ENCODE data around the gene CEP112.
A peak's percentile ranks its signal among the peaks of the same experiment; 100 is the strongest.

The CEP112 gene

GRCh38 chr17:66056148-66056547 is 135.8 kb downstream of the CEP112 start:
- DNase-seq, result no peak

GRCh38 chr17:66054242-66054641 is 137.7 kb downstream of the CEP112 start:
- DNase-seq, result no peak

DNA sequence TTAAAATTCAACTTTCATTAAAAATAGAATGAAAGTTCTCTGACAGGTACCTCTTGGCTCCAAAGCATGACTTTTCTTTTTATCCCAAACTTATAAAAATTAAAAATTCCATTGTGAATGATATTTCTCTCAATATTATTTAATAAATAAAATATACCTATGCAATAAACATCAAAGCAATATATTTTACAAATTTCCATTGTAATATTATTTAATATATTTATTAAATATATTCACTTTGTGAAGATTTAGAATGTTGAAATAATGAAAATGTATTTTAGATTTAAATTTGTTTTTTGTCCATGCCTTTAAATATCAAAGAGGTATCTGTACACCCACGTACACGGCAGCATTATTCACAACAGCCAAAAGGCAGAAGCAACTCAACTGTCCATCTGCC is 147.8 kb downstream of the CEP112 start:
- DNase-seq, result no peak

DNA sequence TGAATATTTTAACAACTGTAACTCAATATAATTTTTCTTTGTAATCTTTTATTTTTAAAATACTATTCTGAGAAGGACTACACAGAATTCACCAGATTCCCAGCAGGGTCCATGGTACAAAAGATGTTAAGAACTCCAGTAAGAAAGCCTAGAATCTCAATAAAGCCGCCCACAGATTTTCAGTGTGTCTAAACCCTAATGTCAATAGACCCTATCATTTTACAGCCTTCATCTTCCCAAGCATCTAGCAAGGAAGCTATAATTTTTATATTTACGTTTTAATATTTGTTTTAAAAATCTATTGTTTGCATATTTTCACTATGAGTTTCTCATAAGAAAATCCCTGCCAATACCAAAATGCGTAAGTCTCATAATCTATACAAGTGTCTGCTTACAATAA is 148.5 kb downstream of the CEP112 start:
- DNase-seq, result no peak

GRCh38 chr17:66040402-66040801 is 151.5 kb downstream of the CEP112 start:
- no peak for DNase-seq

DNA sequence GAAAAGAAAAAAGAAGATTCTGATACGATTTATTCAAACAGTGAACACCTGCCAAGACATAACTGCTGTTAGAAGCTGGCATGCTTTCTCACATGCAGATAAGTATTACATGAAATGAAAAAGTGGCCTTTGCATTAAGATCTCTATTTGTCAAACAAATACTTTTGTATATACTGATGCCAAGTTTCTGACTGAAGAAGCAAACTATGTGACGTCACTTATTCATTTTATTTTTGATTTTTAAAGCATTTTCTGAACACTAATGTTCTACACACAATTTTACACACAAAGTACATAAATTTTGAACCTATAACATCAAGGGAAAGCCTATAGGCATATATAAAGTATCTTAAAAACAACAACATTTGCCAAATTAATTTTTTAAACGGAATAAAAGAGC is 153.8 kb downstream of the CEP112 start:
- no peak for DNase-seq

DNA sequence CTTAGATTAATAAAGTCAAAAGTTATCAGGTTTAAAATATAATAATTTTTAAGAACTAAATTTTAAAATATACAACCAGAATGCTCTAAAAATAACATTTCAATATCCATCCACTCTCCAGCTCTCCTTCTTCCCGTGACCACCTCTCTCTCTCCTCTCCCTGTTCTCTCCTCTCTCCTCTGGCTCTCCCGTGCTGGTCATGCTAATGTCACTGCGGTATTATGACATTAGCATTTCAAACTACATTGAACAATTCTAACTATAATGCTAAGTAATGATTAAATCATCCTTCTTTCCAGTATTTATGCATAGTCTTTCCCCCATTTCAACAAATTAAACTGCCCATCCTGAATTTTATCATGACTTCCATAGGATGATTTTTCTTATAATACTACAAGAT is 154.7 kb downstream of the CEP112 start:
- no peak for DNase-seq

DNA sequence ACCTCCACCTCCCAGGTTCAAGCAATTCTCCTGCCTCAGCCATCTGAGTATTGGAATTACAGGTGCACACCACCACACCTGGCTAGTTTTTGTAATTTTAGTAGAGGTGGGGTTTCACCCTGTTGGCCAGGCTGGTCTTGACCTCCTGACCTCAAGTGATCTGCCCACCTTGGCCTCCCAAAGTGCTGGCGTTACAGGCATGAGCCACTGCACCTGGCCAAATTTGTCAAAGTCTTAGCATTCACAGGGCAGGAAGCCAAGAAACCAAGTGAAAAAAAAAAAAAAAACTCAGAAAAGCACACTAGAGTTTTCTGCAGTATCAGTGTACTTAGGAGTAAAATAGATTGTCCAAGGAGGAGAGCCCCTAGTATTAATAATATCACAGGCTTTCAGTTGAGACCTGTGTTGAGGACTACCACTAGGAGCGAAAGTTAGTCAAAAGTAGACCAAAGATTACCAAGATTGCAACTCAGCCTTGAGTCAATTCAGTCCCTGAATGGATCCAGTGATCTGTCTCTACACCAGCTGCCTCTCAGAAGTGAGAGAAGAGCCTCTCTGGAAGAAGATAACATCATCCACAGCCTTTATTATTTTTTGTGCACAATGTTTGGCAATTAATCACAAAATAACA is 159.7 kb downstream of the CEP112 start:
- DNase-seq, result no peak

GRCh38 chr17:66025551-66025950 is 166.4 kb downstream of the CEP112 start:
- DNase-seq, result no peak

DNA sequence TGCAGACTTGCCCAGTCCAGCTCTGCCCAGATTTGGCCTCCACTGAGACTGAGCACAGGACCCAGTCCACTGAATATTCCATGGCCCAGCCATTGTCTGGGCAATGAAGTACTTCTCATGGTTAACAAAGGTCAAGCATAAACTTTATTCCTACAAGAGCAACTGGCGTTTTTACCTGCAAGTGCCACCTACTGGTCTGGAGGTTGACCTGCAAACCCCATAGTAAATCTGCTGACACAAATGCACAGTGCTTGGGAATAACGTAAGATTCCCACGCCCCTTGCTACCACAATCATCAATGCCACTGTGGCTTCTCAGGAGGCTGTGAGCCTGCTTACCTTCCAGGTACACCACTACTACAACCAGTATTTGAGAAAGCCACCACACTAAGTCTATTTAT is 170.2 kb downstream of the CEP112 start:
- DNase-seq, result no peak

- DNase-seq, result no peak
Measured at GRCh38 chr17:66018786-66019185, 173.1 kb downstream of the CEP112 start.

GRCh38 chr17:66016231-66016630 is 175.7 kb downstream of the CEP112 start:
- DNase-seq, result no peak

DNA sequence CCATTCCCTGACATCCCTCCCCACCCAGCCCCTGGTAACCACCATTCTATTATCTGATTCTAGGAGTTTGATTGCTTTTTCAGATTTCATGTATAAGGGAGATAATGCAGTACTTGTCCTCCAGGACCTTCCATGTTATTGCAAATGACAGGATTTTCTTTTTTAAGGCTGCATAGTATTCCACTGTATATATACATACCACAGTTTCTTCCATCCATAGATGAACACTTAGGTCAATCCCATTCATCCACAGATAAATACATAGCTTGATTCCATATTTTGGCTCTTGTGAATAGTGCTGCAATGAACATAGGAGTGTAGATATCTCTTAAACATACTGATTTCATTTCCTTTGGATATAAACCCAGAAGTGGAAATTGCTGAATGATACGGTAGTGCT is 183.3 kb downstream of the CEP112 start:
- DNase-seq, result no peak

DNA sequence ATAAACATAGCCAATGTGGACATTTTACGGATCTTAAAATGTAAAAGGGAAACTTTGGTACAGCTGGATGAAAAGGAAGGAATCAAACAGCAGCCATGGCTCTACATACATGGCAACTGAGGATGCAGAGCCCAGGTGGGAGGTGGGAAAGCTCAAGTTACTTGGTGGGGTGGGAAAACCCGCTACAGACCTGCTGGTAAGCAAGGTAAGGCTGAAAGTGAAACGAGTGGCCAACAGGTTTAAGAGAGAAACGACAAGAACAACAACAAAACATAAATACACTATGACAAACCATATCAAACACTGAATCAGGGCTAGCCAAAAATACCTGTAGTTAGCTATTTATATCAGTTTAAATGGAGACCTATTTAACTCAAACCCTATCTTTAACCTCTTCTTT is 185.3 kb downstream of the CEP112 start:
- no peak for DNase-seq

- no peak for DNase-seq
Measured at GRCh38 chr17:66002812-66003211, 189.1 kb downstream of the CEP112 start.

DNA sequence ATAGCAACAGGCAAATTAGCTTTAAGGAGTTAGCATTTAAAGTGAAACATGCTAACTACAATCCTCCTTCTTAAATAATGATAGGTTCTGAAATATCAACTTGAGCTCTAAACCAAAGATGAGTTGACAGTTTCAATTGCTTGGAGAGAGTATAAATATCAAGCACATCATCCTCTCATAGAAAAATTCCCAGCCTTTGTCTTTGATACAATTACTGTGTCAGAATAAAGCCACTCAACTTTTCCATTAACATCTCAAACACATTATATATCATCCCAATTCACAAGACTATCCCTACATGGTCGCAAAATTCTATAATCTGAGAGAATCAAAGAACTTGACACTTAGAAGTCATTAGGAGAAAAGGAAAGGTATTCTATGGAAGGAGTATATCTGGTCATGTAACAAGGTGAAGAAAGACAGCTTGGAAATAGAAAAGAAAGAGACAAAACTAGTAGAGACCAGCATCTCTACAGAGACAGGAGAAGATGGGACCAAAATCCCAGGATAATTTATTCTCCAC is 189.8 kb downstream of the CEP112 start:
- no peak for DNase-seq

- DNase-seq, result no peak
Measured at GRCh38 chr17:66000216-66000615, 191.7 kb downstream of the CEP112 start.

- no peak for DNase-seq
Measured at GRCh38 chr17:65998675-65999074, 193.3 kb downstream of the CEP112 start.

- no peak for DNase-seq
Measured at GRCh38 chr17:65994679-65995078, 197.3 kb downstream of the CEP112 start.

DNA sequence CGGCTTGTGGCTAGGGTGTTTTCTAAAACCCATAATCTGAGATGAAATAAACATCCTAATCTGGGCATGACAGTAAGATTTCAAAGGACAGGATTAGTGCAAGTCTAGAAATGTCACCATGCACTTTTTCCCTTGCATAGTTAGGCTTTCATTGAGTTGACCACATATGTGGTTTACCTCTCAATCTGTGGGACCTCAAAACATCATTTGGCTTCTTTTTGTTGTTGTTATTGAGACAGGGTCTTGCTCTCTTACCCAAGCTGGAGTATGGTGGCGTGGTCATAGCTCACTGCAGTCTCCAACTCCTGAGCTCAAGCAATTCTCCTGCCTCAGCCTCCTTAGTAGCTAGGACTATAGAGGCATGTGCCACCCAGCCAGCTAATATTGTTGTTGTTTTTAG is 197.8 kb downstream of the CEP112 start:
- DNase-seq, result no peak

DNA sequence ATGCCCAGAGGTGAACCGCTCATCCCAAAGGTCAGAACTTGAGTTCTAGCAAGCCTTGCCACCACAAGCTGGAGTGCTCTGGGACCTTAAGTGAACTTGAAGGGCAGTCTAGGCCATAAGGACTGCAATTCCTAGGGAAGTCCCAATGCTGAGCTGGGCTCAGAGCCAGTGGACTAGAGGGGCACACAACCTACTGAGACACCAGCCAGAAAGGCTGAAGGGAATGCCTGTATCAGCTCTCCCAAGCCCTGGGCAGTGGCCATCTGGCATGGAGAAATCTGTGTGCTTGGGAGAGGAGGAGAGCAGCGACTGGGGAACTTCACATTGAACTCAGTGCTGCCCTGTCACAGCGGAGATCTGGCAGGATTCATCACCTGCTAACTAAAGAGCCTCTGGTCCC is 201.3 kb downstream of the CEP112 start:
- no peak for DNase-seq

DNA sequence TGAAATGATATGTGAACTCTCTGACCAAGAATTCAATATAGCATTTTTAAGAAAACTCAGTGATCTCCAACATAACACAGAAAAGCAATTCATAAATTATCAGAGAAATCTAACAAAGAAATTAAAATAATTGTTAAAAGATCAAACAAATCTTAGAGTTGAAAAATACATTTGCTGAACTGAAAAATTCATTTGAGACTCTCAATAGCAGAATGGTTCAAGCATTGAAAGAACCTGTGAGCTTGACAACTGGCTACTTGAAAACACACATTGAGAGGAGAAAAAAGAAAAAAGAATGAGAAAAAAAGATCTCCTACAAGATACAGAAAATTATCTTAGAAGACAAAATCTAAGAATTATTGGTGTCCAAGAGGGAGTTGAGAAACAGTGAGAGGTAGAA is 203.5 kb downstream of the CEP112 start:
- no peak for DNase-seq

- peak; percentile 28 to 48 for DNase-seq
Measured at GRCh38 chr17:65987988-65988387, 203.9 kb downstream of the CEP112 start.

GRCh38 chr17:65985571-65985970 is 206.4 kb downstream of the CEP112 start:
- no peak for DNase-seq

DNA sequence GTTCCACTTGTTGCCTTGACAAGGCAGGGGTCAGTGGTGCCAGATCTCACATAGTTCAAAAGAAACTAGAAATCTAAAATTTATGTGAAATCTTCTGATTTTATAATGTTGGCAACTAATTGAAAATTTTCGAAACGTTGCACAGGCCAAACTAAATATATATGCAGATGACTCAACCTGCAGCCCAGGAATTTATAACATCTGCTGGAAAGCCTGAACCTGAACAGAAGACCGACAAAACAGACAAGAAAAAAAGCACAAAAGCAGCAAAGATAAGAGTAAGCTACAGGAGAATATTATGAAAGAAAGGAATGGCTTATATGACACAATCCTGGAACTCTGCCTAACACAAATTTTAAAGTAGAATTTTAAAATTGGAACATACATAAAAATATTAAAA is 207.6 kb downstream of the CEP112 start:
- DNase-seq, result no peak

Data from SHP77 (cell line).